ENCODE data around the gene MNAT1. TPM values are rescaled to one million over a fixed set of nuclear protein-coding genes. Genes with fewer than 3 reads are reported as not detected.

The MNAT1 gene
- total RNA-seq, 4 donors from 2014 or later: 8.4 to 25.4 (median 16.7) TPM

- intact Hi-C loops (cut with DNase I; ENCODE audit: low total_unique reads): no loop called here
- no peak overlapping the region for H3K4me3 ChIP-seq (ENCODE audit: low read depth, poor library complexity, severe bottlenecking)
- no peak for DNase-seq (ENCODE audit: low spot score in 2 of 2)
- 93 to 94% methylated on average over 4 of the region's 4 CpGs for WGBS, 2 donors
- TF ChIP-seq, protein P1, sequence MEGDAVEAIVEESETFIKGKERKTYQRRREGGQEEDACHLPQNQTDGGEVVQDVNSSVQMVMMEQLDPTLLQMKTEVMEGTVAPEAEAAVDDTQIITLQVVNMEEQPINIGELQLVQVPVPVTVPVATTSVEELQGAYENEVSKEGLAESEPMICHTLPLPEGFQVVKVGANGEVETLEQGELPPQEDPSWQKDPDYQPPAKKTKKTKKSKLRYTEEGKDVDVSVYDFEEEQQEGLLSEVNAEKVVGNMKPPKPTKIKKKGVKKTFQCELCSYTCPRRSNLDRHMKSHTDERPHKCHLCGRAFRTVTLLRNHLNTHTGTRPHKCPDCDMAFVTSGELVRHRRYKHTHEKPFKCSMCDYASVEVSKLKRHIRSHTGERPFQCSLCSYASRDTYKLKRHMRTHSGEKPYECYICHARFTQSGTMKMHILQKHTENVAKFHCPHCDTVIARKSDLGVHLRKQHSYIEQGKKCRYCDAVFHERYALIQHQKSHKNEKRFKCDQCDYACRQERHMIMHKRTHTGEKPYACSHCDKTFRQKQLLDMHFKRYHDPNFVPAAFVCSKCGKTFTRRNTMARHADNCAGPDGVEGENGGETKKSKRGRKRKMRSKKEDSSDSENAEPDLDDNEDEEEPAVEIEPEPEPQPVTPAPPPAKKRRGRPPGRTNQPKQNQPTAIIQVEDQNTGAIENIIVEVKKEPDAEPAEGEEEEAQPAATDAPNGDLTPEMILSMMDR (IDR thresholded peaks at IDR 0.05): no peak
- no peak for TF ChIP-seq POLR2A (IDR thresholded peaks at IDR 0.05)
Measured at GRCh38 chr14:60956202-60956601, 221.6 kb downstream of the MNAT1 start.

- TF ChIP-seq, protein P1 (IDR thresholded peaks at IDR 0.05): no peak
- intact Hi-C loops (cut with DNase I; ENCODE audit: low total_unique reads): no loop called here
- WGBS, 2 donors: 96 to 100% methylated on average over 1 of the region's 1 CpG
- no peak overlapping the region for H3K4me3 ChIP-seq (ENCODE audit: low read depth, poor library complexity, severe bottlenecking)
- DNase-seq (ENCODE audit: low spot score in 2 of 2): no peak
Measured at GRCh38 chr14:60956632-60957031, 222.1 kb downstream of the MNAT1 start.

DNA sequence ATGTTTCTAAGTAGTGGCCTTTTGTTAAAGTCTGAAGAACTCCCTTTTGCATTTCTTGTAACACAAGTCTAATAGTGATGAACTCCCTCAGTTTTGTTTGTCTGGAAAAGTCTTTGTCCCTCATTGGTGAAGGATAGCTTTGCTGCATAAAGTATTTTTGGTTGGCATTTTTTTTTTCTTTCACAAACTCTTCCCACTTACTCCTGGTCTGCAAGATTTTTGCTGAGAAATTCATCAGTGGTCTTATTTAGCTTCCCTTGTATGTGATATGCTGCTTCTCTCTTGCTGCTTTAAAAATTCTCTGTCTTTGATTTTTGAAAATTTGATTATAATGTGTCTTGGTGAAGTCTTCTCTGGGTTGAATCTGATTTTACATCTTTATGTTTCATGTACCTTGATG lies 223.6 kb downstream of the MNAT1 start:
- intact Hi-C loops (cut with DNase I; ENCODE audit: low total_unique reads): no loop called here
- TF ChIP-seq, protein P1 (IDR thresholded peaks at IDR 0.05): no peak
- no peak for TF ChIP-seq POLR2A (IDR thresholded peaks at IDR 0.05)

DNA sequence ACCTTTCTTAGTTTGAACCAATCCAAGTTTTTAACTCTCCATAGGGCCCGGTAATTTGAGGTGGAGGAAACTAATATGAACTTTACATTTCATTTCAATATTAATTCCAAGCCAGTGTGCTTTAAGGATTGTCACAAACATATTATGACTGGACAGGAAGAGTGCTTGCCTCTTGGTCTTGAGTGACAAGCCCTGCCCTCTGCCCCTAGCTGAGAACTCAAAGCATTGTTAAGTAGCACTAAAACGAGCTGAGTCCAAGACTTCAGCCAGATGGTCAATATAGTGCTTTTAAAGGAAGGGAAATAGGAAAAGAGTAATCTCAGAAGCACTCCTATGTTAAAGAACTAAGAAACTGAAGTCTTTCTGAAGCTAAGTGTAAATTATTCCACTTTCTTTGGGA lies 229.2 kb downstream of the MNAT1 start:
- no peak for DNase-seq (ENCODE audit: low spot score in 2 of 2)
- WGBS, 2 donors: 68 to 70% methylated on average over 2 of the region's 2 CpGs
- intact Hi-C loops (cut with DNase I; ENCODE audit: low total_unique reads): no loop called here
- H3K4me3 ChIP-seq (ENCODE audit: low read depth, poor library complexity, severe bottlenecking): no peak overlapping the region
- TF ChIP-seq, protein P1 (IDR thresholded peaks at IDR 0.05): no peak
- TF ChIP-seq POLR2A (IDR thresholded peaks at IDR 0.05): no peak

More for the DNA sequence above, 223.6 kb downstream of the MNAT1 start:
- no peak for DNase-seq (ENCODE audit: low spot score in 2 of 2)
- no peak overlapping the region for H3K4me3 ChIP-seq (ENCODE audit: low read depth, poor library complexity, severe bottlenecking)

DNA sequence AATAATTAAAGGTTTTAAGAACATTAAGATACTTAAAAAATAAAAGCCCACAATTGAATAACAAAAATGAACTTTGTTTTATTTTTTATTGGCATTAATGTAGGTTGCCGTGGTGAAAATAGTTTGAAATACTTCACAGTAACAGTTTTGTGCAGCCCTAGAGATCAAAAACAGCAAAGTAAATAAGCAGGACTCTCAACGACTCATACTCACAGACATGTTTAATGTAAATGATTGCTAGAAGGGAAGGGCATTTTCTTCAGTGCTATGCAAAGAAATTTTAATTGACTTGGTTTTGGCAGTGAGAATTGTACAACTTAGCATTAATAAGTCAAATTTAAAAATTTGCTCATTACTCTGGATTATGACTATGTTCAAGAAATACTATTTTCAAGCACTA lies 230.3 kb downstream of the MNAT1 start:
- intact Hi-C loops (cut with DNase I; ENCODE audit: low total_unique reads): no loop called here
- DNase-seq (ENCODE audit: low spot score in 2 of 2): no peak
- H3K4me3 ChIP-seq (ENCODE audit: low read depth, poor library complexity, severe bottlenecking): no peak overlapping the region
- WGBS, 2 donors: 54 to 58% methylated on average over 2 of the region's 2 CpGs
- TF ChIP-seq POLR2A (IDR thresholded peaks at IDR 0.05): no peak
- TF ChIP-seq, protein P1 (IDR thresholded peaks at IDR 0.05): no peak

GRCh38 chr14:60965402-60965801 lies 230.8 kb downstream of the MNAT1 start:
- no peak for TF ChIP-seq POLR2A (IDR thresholded peaks at IDR 0.05)
- TF ChIP-seq, protein P1 (IDR thresholded peaks at IDR 0.05): no peak
- H3K4me3 ChIP-seq (ENCODE audit: low read depth, poor library complexity, severe bottlenecking): no peak overlapping the region
- intact Hi-C loops (cut with DNase I; ENCODE audit: low total_unique reads): no loop called here
- no peak for DNase-seq (ENCODE audit: low spot score in 2 of 2)

All from lower leg skin (tissue), 4 donors.